GM12872 (cell line): ENCODE data around the gene DENND1A.

Source experiments
- TF ChIP-seq, protein P1 (sequence below): IDR thresholded peaks from 3 replicates; pipeline ENCODE4 v1.5.1; 2011; ENCODE audit warnings: low read depth, mild to moderate bottlenecking, low read length, moderate library complexity; ENCODE audit not compliant: insufficient read depth

Gene DENND1A

GRCh38 chr9:123679330-123679987 lies 250.5 kb downstream of the DENND1A start:
- TF ChIP-seq, protein P1, sequence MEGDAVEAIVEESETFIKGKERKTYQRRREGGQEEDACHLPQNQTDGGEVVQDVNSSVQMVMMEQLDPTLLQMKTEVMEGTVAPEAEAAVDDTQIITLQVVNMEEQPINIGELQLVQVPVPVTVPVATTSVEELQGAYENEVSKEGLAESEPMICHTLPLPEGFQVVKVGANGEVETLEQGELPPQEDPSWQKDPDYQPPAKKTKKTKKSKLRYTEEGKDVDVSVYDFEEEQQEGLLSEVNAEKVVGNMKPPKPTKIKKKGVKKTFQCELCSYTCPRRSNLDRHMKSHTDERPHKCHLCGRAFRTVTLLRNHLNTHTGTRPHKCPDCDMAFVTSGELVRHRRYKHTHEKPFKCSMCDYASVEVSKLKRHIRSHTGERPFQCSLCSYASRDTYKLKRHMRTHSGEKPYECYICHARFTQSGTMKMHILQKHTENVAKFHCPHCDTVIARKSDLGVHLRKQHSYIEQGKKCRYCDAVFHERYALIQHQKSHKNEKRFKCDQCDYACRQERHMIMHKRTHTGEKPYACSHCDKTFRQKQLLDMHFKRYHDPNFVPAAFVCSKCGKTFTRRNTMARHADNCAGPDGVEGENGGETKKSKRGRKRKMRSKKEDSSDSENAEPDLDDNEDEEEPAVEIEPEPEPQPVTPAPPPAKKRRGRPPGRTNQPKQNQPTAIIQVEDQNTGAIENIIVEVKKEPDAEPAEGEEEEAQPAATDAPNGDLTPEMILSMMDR = no peak

DNA sequence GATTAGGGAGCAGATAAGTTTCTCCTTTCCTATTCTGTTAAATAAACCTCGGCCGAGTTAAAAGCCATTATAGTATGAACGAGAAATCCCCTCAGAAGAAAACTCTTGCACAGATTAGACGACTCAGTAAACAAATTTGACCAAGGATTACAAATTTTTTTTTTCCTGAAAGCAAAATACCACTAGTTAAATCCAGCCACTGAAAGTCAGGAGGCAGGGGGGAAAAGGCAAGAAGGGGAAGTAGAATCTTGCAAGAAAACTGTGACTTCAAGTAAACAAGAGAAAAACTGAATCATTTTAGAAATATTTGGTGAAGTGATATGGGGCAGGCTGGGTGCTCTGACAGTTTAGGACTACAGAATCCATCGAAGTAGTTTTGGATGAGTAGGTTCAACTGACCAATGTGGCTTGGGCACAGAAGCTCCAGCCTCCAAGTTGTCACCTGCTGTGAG lies 251.0 kb downstream of the DENND1A start:
- TF ChIP-seq, protein P1 = no peak

DNA sequence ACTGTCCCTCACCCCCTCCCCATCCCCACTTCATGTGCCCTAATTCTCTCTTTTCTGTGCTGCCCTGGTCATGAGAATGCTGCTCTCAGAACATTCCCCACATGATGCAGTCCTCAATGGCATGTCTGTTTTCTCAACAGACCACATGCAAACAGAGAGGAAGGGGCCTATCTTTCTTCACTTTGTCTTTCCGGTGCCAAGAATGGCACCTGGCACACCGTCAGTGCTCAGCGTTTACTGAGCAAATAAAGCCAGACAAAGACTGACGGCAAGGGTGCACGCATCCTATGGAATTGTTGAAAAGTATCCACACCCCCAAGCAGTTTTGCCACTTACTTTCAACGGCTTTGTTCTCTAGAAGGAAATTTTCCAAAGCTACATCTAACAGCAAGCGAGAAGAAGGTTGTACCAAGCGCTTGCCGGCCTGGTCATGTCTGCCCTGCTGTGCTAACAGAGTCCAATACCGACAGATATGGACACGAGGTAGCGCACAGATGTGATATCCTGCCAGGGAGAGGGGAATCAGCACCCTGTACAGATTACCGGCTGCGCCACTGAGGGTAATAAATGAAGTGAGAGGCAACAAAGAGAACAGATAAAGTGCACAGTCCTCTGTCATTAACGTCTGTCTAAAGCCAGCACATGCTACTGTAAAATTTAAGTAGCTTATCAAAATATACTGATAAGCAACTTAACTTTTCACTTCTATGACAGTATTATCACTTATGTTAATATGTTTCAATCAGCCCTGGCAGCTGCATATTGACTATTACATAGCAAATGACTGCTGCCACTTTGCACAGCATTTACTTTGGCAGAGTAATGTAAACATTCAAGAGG lies 251.7 kb downstream of the DENND1A start:
- TF ChIP-seq, protein P1 = no peak

- TF ChIP-seq, protein P1 = no peak
These were observed 253.1 kb downstream of the DENND1A start for GRCh38 chr9:123676869-123677268.

DNA sequence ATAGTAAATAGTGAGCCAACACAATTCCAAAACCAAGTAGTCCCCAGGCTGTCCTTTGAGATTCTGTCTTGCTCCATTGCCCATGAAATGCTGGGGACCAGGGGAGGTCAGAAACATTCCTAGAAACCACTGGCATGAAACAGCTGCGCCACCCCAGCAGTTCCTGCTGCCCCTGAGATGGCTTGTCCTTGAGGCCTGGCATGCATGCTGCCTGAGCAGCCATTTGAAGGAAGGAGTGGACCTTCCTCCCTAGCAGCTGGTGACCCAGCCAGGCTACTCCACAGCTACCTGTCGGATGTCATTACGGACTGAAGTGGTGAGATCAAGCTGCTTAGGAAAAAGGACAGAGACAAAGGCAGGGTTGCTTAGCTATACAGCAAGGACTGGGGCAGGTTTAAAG lies 260.6 kb downstream of the DENND1A start:
- TF ChIP-seq, protein P1 = no peak

DNA sequence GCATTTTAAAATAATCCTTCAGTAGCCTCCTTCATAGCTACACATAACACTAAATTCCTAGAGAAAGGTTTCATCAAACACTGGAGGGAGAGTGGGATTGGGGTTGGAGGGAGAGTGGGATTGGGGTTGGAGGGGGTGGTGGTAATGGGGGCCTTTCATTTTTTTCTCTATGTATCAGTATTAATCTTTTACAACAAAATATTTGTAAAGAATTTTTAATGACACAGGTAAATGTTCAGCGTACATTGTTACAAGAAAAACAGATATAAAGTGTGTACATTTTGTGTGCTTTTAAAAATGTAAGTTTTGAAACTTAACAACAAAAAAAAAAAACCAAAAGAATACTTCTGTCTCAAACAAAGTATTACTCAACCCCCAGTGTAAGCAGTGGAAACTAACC lies 266.4 kb downstream of the DENND1A start:
- TF ChIP-seq, protein P1 = no peak

GRCh38 chr9:123662057-123662776 lies 267.7 kb downstream of the DENND1A start:
- TF ChIP-seq, protein P1 = no peak
